ENCODE results near the gene ZNF638. TPM values are rescaled to one million over a fixed set of nuclear protein-coding genes. Genes with fewer than 3 reads are reported as not detected.

The ZNF638 gene
- total and polyA plus RNA-seq, 2 of the 8 experiments (the other 6 are each of a cell fraction or from before 2014, with no cell fraction given) = 45.3 to 143 TPM

DNA sequence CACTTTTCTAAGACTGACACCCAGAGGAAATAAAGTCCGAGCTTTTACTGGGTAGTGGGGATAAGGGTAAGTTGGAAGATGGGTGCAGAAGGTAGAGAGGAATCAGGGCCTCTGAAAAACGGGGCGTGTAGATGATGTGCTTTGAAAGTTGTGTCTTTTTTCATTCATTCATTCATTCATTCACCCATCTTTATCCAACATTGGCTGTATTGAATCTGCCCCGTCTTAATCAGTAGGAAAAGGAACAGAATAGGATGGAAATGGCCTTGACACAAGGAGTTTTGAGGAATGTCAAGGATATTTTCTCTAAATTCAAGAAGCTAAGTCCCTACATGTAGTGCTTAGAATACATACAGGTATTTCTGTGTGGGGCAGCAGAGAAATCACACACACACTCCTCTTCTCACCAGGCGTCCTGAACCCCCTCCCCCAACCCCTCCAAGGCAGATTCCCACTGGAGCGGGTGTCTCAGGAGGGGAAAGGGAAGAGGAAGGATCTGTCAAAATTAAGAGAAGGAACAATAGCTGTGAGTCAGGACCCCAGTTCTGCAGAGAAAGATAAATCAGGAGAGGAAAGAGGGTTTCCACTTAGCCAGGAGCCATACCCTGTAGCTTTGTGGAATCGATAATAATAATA, 135.7 kb downstream of the ZNF638 start:
- H3K79me2 ChIP-seq (ENCODE audit: control insufficient read depth in 1 of 2, insufficient read depth in 2 of 2, low read length in 2 of 2) = no peaks in the 10 kb centered on the region
- H3K18ac ChIP-seq (ENCODE audit: extremely low read depth, low read length) = no peak overlapping the region
- peaks cover 36 to 70% (median 70%) of the 10 kb centered on the region in 4 experiments for H3K27me3 ChIP-seq (replicated peaks in 1 of 4; ENCODE audit: control insufficient read depth in 3 of 4, extremely low read depth in 1 of 4, insufficient read depth in 3 of 4, low read length in 3 of 4)
- H4K5ac ChIP-seq (ENCODE audit: insufficient read length, low read depth, low read length) = no peak overlapping the region
- WGBS, 2 experiments (ENCODE audit: extremely low coverage in 1 of 2, insufficient coverage in 1 of 2, insufficient read length in 1 of 2, insufficient replicate concordance in 2 of 2, low coverage in 1 of 2, low lambda C conversion rate in 2 of 2, missing lambda C conversion rate in 1 of 2) = 33% methylated on average over 7 of the region's 7 CpGs; no CpG with 5 or more reads in 1 of the 2 experiments
- no peak for FAIRE-seq
- H3K23ac ChIP-seq (ENCODE audit: insufficient read length) = no peak overlapping the region
- TF ChIP-seq CBX8 (IDR thresholded peaks at IDR 0.05; ENCODE audit: borderline replicate concordance, low read depth, low read length) (no peak), TCF12 (IDR thresholded peaks at IDR 0.05; ENCODE audit: low read depth, low read length) (no peak), EP300 (IDR thresholded peaks at IDR 0.05; ENCODE audit: borderline replicate concordance in 1 of 2, low read depth in 2 of 2, low read length in 2 of 2) (no peak), TAF1 (IDR thresholded peaks at IDR 0.05; ENCODE audit: low read depth, low read length) (no peak), YY1 (IDR thresholded peaks at IDR 0.05; ENCODE audit: low read depth, low read length) (no peak), CEBPB (IDR thresholded peaks at IDR 0.05; ENCODE audit: low read depth, low read length) (no peak)
- no peak overlapping the region for H3K4ac ChIP-seq (replicated peaks; ENCODE audit: insufficient read length, low read depth, low read length)
- H3K9me3 ChIP-seq (ENCODE audit: insufficient read depth in 2 of 2, low read depth in 1 of 2, low read length in 1 of 2) = no peaks in the 10 kb centered on the region
- peaks cover 8 to 11% of the 10 kb centered on the region in 2 experiments for H4K20me1 ChIP-seq (replicated peaks in 1 of 2; ENCODE audit: control insufficient read depth in 1 of 2, insufficient read depth in 2 of 2, low read length in 2 of 2)
- no peaks in the 10 kb centered on the region for H3K36me3 ChIP-seq (ENCODE audit: control insufficient read depth in 2 of 4, insufficient read depth in 4 of 4, low read length in 3 of 4)
- H3K4me2 ChIP-seq (ENCODE audit: insufficient read depth in 1 of 2, low read depth in 2 of 2, low read length in 2 of 2) = peak overlapping the region; percentile 68 to 96
- ChIA-PET POLR2A (ENCODE audit: partially characterized antibody) (interaction anchor here (1.6 to 7.3 kb wide), 3 partner anchors 12 to 136 kb away, joined by 4 to 51 read pairs (median 4); partner anchors contain the start of genes DYSF and ZNF638), CTCF (ENCODE audit: partially characterized antibody) (interaction anchor here (0.6 to 11.9 kb wide), 7 partner anchors 12 to 275 kb away, joined by 3 to 238 read pairs (median 4); partner anchors contain the start of gene DYSF)
- H3K4me3 ChIP-seq (ENCODE audit: extremely low read depth in 1 of 4, insufficient read depth in 2 of 4, low read depth in 3 of 4, low read length in 4 of 4) = peak overlapping the region; percentile 35 to 62 (median 56); a peak in 7 of 8 replicates
- no peak overlapping the region for H2AK5ac ChIP-seq (ENCODE audit: low read depth, low read length)
- DNase-seq (ENCODE audit: low read depth in 1 of 2, low spot score in 2 of 2) = no peak
- no peak overlapping the region for H3K9ac ChIP-seq (replicated peaks in 1 of 4; ENCODE audit: extremely low read depth in 1 of 4, low read depth in 3 of 4, low read length in 3 of 4)
- H3K56ac ChIP-seq (replicated peaks; ENCODE audit: insufficient read length, low read depth, low read length) = no peak overlapping the region
- H2BK15ac ChIP-seq (ENCODE audit: low read length) = no peak overlapping the region
- H2BK20ac ChIP-seq (ENCODE audit: low read length) = no peak overlapping the region
- H3K14ac ChIP-seq (ENCODE audit: insufficient read length) = no peak overlapping the region
- H3K79me1 ChIP-seq (ENCODE audit: low read depth, low read length) = no peaks in the 10 kb centered on the region
- H2BK120ac ChIP-seq (replicated peaks; ENCODE audit: low read depth, low read length) = no peak overlapping the region
- peaks cover 15% of the 10 kb centered on the region; the same call in 1 of the 2 replicates for H3K23me2 ChIP-seq (ENCODE audit: low read depth, low read length)
- no peak overlapping the region for H3K27ac ChIP-seq (ENCODE audit: low read depth, low read length)
- H2AFZ ChIP-seq (ENCODE audit: low read length) = no peak overlapping the region
- peaks cover 0 to 12% (median 4%) of the 10 kb centered on the region in 4 experiments; a peak in 4 of 7 replicates for H3K4me1 ChIP-seq (replicated peaks in 1 of 4; ENCODE audit: control insufficient read depth in 3 of 4, insufficient read depth in 4 of 4, low read length in 3 of 4)
- H4K8ac ChIP-seq (ENCODE audit: extremely low read depth, insufficient read depth, low read length) = no peak overlapping the region
- H2BK5ac ChIP-seq (ENCODE audit: low read depth, low read length) = no peak overlapping the region
- no peak overlapping the region for H2BK12ac ChIP-seq (ENCODE audit: low read depth, low read length)
- H4K91ac ChIP-seq (replicated peaks; ENCODE audit: insufficient read length, low read length) = no peak overlapping the region

Measured in H1 (cell line).